GM12878 (cell line): ENCODE measurements around the gene ATP2B1. TPM values are rescaled to one million over a fixed set of nuclear protein-coding genes. Genes with fewer than 3 reads are reported as not detected.

Experiments used
- ATAC-seq: fragments of 200-7000 bp; cut with Tn5 transposase; 3 replicates; pipeline ENCODE4 v1.9.1; 2020; ENCODE audit warnings: mild to moderate bottlenecking, moderate library complexity
- BruUV-seq: library from RNA; stranded (reverse); fragments of 400-500 nt; replicated peaks from 2 replicates; lab custom pipeline; 2021; lab: Mats Ljungman, UMichigan
- CTCF ChIA-PET: fragments of 300-600 bp; sonication (Branson Sonifier 250); formaldehyde crosslinking; extraction: SDS; loops from one replicate; lab custom pipeline; 2021; ENCODE audit warnings: inconsistent platforms; lab: Yijun Ruan, JAX
- POLR2A ChIA-PET: fragments of 350-600 bp; formaldehyde crosslinking; extraction: SDS; loops from one replicate; lab custom pipeline; 2021; ENCODE audit warnings: inconsistent platforms; lab: Charles Lee
- RAD21 ChIA-PET: fragments of 300-600 bp; sonication (Branson Sonifier 250); formaldehyde crosslinking; loops from one replicate; lab custom pipeline; 2023; ENCODE audit warnings: antibody characterized with exemption; ENCODE audit not compliant: unreplicated experiment; lab: Charles Lee
- SMC1A ChIA-PET: fragments of 300-600 bp; sonication (Branson Sonifier 250); formaldehyde crosslinking; loops from one replicate; lab custom pipeline; 2023; ENCODE audit not compliant: unreplicated experiment, uncharacterized antibody; lab: Charles Lee
- DNase-seq: peaks from one replicate; pipeline ENCODE4 v3.0.0-alpha.2; 2011; ENCODE audit warnings: low read depth, low spot score
- FAIRE-seq: peaks from 3 replicates; lab custom pipeline; 2011; peaks lifted over from hg19 to GRCh38; lab: Jason Lieb, UNC
- H2AFZ ChIP-seq: 2 replicates; pipeline ENCODE4 v1.6.0; 2011; ENCODE audit warnings: low read depth, low read length, control low read depth; ENCODE audit not compliant: control insufficient read depth
- H3K27ac ChIP-seq: 2 replicates; pipeline ENCODE4 v1.5.1; 2011; ENCODE audit warnings: control low read depth; ENCODE audit not compliant: control insufficient read depth, insufficient read depth
- H3K27me3 ChIP-seq, 2 experiments: replicated peaks in 1 of 2; 2 replicates each; pipeline versions ENCODE4 v1.6.0 to v1.6.1; 2011; ENCODE audit warnings: low read length in 1 of 2; ENCODE audit not compliant: control insufficient read depth in 2 of 2, insufficient read depth in 2 of 2
- H3K36me3 ChIP-seq, 2 experiments: 2 replicates each; pipeline ENCODE4 v1.5.1; 2011; ENCODE audit warnings: low read length in 1 of 2; ENCODE audit not compliant: control insufficient read depth in 2 of 2, insufficient read depth in 2 of 2
- H3K4me1 ChIP-seq: 2 replicates; pipeline ENCODE4 v1.6.1; 2011; ENCODE audit warnings: mild to moderate bottlenecking, low read length, moderate library complexity, mixed read lengths; ENCODE audit not compliant: control insufficient read depth, insufficient read depth
- H3K4me2 ChIP-seq: 2 replicates; pipeline ENCODE4 v1.6.0; 2011; ENCODE audit warnings: control low read depth; ENCODE audit not compliant: control insufficient read depth, insufficient read depth
- H3K4me3 ChIP-seq: fragments of 200-600 bp; sonication (generic); 2 replicates; pipeline ENCODE4 v1.5.1; 2016
- H3K79me2 ChIP-seq: 2 replicates; pipeline ENCODE4 v1.6.0; 2011; ENCODE audit warnings: low read length; ENCODE audit not compliant: control insufficient read depth, insufficient read depth
- H3K9ac ChIP-seq: 2 replicates; pipeline ENCODE4 v1.8.0; 2011; ENCODE audit warnings: low read length, control low read depth, mixed read lengths; ENCODE audit not compliant: control insufficient read depth, insufficient read depth
- H3K9me3 ChIP-seq: replicated peaks from 3 replicates; pipeline ENCODE4 v1.5.1; 2011; ENCODE audit warnings: mild to moderate bottlenecking, low read length; ENCODE audit not compliant: control insufficient read depth, insufficient read depth
- H4K20me1 ChIP-seq: 2 replicates; pipeline ENCODE4 v1.6.0; 2011; ENCODE audit not compliant: control insufficient read depth, insufficient read depth
- CHD1 ChIP-seq: IDR thresholded peaks from 2 replicates; pipeline ENCODE4 v1.6.1; 2012; ENCODE audit warnings: low read depth, low read length, improper control_type of control experiment
- ETV6 ChIP-seq, 2 experiments: fragments of 450-650 bp in 1 of 2; IDR thresholded peaks in 1 of 2; conservative IDR thresholded peaks in 1 of 2; 2 replicates each; pipeline ENCODE4 v1.6.1; 2014; ENCODE audit warnings: antibody characterized with exemption in 1 of 2, borderline replicate concordance in 1 of 2, low read depth in 1 of 2, mild to moderate bottlenecking in 1 of 2, moderate library complexity in 1 of 2
- IKZF1 ChIP-seq: fragments of 450-650 bp; conservative IDR thresholded peaks from 2 replicates; pipeline ENCODE4 v1.6.1; 2017; ENCODE audit warnings: antibody characterized with exemption, mild to moderate bottlenecking
- NFXL1 ChIP-seq: fragments of 450-650 bp; IDR thresholded peaks from 2 replicates; pipeline ENCODE4 v1.6.1; 2017; ENCODE audit warnings: antibody characterized with exemption, mild to moderate bottlenecking, borderline replicate concordance
- NRF1 ChIP-seq: conservative IDR thresholded peaks from 2 replicates; pipeline ENCODE4 v1.6.1; 2011; ENCODE audit warnings: mild to moderate bottlenecking, low read depth, low read length, improper control_type of control experiment
- SIN3A ChIP-seq: IDR thresholded peaks from 2 replicates; pipeline ENCODE4 v1.6.1; 2012; ENCODE audit warnings: low read depth, low read length, improper control_type of control experiment
- SMARCA5 ChIP-seq: fragments of 450-650 bp; IDR thresholded peaks from 2 replicates; pipeline ENCODE4 v1.6.1; 2017; ENCODE audit warnings: mild to moderate bottlenecking
- ZNF274 ChIP-seq: IDR thresholded peaks from one replicate; pipeline ENCODE4 v1.8.0; 2011; ENCODE audit not compliant: insufficient read length, insufficient read depth
- ZNF622 ChIP-seq: fragments of 450-650 bp; IDR thresholded peaks from 2 replicates; pipeline ENCODE4 v1.6.1; 2017; ENCODE audit warnings: mild to moderate bottlenecking, inconsistent platforms
- WGBS: methylation state at CpG from one replicate; pipeline ENCODE4 v1.1.6; 2016; ENCODE audit warnings: low lambda C conversion rate; ENCODE audit not compliant: insufficient replicate concordance, insufficient coverage; ENCODE audit errors: missing lambda C conversion rate; 5-methylcytosine and 5-hydroxymethylcytosine counted together
- in situ Hi-C: fragments of 300-500 bp; cut with MboI; formaldehyde crosslinking; loops from 9 replicates; pipeline ENCODE4 v1.14.3; 2018; ENCODE audit warnings: mixed read lengths
- intact Hi-C: fragments of 100-400 bp; cut with micrococcal nuclease; formaldehyde crosslinking; loops from one replicate; pipeline ENCODE4 v1.14.2; 2022; ENCODE audit not compliant: unreplicated experiment
- polyA plus RNA-seq, 11 experiments: library from polyadenylated mRNA; depleted of rRNA in 4 of 11; unstranded in 6 of 11; stranded (reverse) in 5 of 11; fragments of >200 nt; fragmentation: Nextera tagmentation in 4 of 11; fragmentation: Illumina TruSeq in 1 of 11; extraction: Ambion mirVana in 4 of 11; extraction: Trizol in 1 of 11; gene quantifications; 1 replicate in 1 of 11; 2 replicates in 10 of 11; pipeline versions ENCODE4 v1.2.1 to v1.2.3, GENCODE V29; 2011 to 2016; ENCODE audit warnings: inconsistent platforms in 2 of 11, missing spikeins in 2 of 11, low read depth in 1 of 11
- total RNA-seq, 4 experiments: library from RNA; depleted of rRNA in 3 of 4; stranded (reverse); fragments of >200 nt in 3 of 4; fragmentation: Illumina TruSeq in 1 of 4; extraction: Trizol in 1 of 4; gene quantifications; 2 replicates each; pipeline versions ENCODE4 v1.2.1 to v1.2.3, GENCODE V29; 2013 to 2021
- TF ChIP-seq, protein P1 (sequence below): IDR thresholded peaks from 2 replicates; pipeline ENCODE4 v1.6.1; 2012; ENCODE audit warnings: low read depth, low read length, improper control_type of control experiment
- TF ChIP-seq, protein P2 (sequence below): fragments of 450-650 bp; IDR thresholded peaks from 2 replicates; pipeline ENCODE4 v1.6.1; 2017; ENCODE audit warnings: mild to moderate bottlenecking, low read depth, inconsistent platforms; ENCODE audit not compliant: poor library complexity, severe bottlenecking
- TF ChIP-seq, protein P3 (sequence below): fragments of 450-650 bp; IDR thresholded peaks from 2 replicates; pipeline ENCODE4 v1.6.1; 2017; ENCODE audit warnings: mild to moderate bottlenecking, moderate library complexity
- TF ChIP-seq, protein P4 (sequence below): fragments of 150-350 bp; IDR thresholded peaks from 2 replicates; pipeline ENCODE4 v1.6.1; 2016; ENCODE audit warnings: low read depth, low read length

Gene ATP2B1
- total and polyA plus RNA-seq, 10 of the 15 experiments (the other 5 are each of a cell fraction or from before 2014, with no cell fraction given): 15.9 to 67.8 (median 48.5) TPM

DNA sequence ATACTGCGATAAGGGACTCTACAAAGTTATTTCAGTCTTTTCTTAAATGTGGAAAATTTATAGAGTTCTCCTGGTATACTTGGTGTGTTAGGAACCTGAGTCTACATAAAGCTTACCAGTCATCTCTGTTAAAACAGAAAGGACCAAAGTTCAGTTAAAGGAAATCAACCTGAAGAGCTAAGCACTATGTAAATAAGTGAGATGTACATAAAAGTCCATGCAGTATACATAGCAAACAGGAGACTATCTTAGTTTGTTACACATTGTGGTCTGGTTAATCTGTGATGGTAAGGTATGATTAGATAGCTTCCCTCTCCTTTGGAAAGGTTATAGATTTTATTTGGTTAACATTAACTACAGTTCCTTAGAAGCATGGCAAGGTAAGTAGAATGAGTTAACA, 75.9 kb downstream of the ATP2B1 start:
- Histone ChIP-seq H3K27me3 (no peaks in the 10 kb centered on the region), H3K9ac (no peak overlapping the region), H2AFZ (no peak overlapping the region), H3K9me3 (no peaks in the 10 kb centered on the region), H3K36me3 (peaks cover 0 to 20% of the 10 kb centered on the region in 2 experiments; a peak in 3 of 4 replicates), H4K20me1 (no peaks in the 10 kb centered on the region), H3K4me2 (no peak overlapping the region), H3K27ac (no peak overlapping the region), H3K79me2 (no peaks in the 10 kb centered on the region), H3K4me1 (no peaks in the 10 kb centered on the region), H3K4me3 (no peak overlapping the region)
- in situ Hi-C loops: no loop called here
- intact Hi-C loops: no loop called here
- DNase-seq (no peak), FAIRE-seq (no peak), ATAC-seq (no peak; the same call in 2 of the 3 replicates)
- CTCF ChIA-PET: interaction anchor here (1.1 to 1.2 kb wide), 3 partner anchors 24 to 382 kb away, joined by 3 to 5 read pairs (median 3); no protein-coding TSS in a partner anchor
- no TSS peak for BruUV-seq
- POLR2A ChIA-PET: no interaction called here
- SMC1A ChIA-PET: interaction anchor here (0.7 to 4.6 kb wide), 6 partner anchors 11 to 89 kb away, joined by 3 to 16 read pairs (median 3); no protein-coding TSS in a partner anchor
- RAD21 ChIA-PET: interaction anchor here (1.0 kb wide), 2 partner anchors 12 to 41 kb away, joined by 3 to 4 read pairs; no protein-coding TSS in a partner anchor
- WGBS: 100% methylated on average over 1 of the region's 1 CpG
- TF ChIP-seq SMARCA5: no peak
- TF ChIP-seq CHD1: no peak
- TF ChIP-seq ZNF622: no peak
- no peak for TF ChIP-seq NFXL1
- no peak for TF ChIP-seq IKZF1
- TF ChIP-seq, protein P1, sequence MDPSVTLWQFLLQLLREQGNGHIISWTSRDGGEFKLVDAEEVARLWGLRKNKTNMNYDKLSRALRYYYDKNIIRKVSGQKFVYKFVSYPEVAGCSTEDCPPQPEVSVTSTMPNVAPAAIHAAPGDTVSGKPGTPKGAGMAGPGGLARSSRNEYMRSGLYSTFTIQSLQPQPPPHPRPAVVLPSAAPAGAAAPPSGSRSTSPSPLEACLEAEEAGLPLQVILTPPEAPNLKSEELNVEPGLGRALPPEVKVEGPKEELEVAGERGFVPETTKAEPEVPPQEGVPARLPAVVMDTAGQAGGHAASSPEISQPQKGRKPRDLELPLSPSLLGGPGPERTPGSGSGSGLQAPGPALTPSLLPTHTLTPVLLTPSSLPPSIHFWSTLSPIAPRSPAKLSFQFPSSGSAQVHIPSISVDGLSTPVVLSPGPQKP: no peak
- TF ChIP-seq ZNF274: no peak
- TF ChIP-seq, protein P2, sequence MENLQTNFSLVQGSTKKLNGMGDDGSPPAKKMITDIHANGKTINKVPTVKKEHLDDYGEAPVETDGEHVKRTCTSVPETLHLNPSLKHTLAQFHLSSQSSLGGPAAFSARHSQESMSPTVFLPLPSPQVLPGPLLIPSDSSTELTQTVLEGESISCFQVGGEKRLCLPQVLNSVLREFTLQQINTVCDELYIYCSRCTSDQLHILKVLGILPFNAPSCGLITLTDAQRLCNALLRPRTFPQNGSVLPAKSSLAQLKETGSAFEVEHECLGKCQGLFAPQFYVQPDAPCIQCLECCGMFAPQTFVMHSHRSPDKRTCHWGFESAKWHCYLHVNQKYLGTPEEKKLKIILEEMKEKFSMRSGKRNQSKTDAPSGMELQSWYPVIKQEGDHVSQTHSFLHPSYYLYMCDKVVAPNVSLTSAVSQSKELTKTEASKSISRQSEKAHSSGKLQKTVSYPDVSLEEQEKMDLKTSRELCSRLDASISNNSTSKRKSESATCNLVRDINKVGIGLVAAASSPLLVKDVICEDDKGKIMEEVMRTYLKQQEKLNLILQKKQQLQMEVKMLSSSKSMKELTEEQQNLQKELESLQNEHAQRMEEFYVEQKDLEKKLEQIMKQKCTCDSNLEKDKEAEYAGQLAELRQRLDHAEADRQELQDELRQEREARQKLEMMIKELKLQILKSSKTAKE: no peak
- TF ChIP-seq, protein P3, sequence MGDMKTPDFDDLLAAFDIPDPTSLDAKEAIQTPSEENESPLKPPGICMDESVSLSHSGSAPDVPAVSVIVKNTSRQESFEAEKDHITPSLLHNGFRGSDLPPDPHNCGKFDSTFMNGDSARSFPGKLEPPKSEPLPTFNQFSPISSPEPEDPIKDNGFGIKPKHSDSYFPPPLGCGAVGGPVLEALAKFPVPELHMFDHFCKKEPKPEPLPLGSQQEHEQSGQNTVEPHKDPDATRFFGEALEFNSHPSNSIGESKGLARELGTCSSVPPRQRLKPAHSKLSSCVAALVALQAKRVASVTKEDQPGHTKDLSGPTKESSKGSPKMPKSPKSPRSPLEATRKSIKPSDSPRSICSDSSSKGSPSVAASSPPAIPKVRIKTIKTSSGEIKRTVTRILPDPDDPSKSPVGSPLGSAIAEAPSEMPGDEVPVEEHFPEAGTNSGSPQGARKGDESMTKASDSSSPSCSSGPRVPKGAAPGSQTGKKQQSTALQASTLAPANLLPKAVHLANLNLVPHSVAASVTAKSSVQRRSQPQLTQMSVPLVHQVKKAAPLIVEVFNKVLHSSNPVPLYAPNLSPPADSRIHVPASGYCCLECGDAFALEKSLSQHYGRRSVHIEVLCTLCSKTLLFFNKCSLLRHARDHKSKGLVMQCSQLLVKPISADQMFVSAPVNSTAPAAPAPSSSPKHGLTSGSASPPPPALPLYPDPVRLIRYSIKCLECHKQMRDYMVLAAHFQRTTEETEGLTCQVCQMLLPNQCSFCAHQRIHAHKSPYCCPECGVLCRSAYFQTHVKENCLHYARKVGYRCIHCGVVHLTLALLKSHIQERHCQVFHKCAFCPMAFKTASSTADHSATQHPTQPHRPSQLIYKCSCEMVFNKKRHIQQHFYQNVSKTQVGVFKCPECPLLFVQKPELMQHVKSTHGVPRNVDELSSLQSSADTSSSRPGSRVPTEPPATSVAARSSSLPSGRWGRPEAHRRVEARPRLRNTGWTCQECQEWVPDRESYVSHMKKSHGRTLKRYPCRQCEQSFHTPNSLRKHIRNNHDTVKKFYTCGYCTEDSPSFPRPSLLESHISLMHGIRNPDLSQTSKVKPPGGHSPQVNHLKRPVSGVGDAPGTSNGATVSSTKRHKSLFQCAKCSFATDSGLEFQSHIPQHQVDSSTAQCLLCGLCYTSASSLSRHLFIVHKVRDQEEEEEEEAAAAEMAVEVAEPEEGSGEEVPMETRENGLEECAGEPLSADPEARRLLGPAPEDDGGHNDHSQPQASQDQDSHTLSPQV: no peak
- TF ChIP-seq, protein P4, sequence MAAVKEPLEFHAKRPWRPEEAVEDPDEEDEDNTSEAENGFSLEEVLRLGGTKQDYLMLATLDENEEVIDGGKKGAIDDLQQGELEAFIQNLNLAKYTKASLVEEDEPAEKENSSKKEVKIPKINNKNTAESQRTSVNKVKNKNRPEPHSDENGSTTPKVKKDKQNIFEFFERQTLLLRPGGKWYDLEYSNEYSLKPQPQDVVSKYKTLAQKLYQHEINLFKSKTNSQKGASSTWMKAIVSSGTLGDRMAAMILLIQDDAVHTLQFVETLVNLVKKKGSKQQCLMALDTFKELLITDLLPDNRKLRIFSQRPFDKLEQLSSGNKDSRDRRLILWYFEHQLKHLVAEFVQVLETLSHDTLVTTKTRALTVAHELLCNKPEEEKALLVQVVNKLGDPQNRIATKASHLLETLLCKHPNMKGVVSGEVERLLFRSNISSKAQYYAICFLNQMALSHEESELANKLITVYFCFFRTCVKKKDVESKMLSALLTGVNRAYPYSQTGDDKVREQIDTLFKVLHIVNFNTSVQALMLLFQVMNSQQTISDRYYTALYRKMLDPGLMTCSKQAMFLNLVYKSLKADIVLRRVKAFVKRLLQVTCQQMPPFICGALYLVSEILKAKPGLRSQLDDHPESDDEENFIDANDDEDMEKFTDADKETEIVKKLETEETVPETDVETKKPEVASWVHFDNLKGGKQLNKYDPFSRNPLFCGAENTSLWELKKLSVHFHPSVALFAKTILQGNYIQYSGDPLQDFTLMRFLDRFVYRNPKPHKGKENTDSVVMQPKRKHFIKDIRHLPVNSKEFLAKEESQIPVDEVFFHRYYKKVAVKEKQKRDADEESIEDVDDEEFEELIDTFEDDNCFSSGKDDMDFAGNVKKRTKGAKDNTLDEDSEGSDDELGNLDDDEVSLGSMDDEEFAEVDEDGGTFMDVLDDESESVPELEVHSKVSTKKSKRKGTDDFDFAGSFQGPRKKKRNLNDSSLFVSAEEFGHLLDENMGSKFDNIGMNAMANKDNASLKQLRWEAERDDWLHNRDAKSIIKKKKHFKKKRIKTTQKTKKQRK: no peak
- no peak for TF ChIP-seq SIN3A
- no peak for TF ChIP-seq NRF1
- no peak for TF ChIP-seq ETV6 (conservative IDR thresholded peaks at IDR 0.05 in 1 of 2, IDR thresholded peaks at IDR 0.05 in 1 of 2; ENCODE audit: borderline replicate concordance in 1 of 2, low read depth in 1 of 2)
